ENCODE data around the gene MMP20.

MMP20 gene

DNA sequence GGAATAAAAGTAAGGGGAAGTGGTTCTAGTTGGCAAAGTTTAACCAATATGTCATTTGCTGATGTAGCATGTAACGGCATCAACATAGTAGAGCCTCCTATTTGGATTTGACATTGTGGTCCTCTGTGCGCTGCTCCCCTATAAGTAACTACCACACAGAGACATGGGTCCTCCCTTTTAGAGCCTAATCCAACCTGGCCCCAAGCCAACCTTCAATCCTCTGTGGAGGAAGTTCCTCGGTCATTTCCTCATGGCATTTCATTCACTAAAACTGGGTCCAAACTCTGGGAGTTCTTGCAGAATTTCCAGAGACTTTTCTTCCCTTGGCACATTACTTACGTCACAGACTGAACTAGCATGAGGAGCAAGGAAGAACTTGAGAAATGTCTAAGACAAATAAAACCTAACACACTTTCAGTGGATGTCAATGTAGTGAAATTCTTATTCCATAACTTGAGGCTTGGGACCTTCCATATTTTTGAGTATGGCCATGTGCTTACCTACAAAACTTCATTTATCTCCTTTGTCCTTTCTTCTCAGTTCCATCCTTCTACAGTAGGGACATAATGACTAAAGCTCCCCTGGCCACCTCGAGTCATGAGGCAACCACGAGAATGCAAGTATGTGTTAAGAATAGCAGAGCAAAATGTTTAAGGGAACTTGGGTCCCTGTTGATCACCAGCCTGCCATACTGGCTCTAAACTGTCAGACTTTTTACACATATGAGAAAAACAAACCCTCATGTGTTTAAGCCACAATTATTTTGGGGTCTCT lies 34.7 kb downstream of the MMP20 start:
- DNase-seq, result no peak

DNA sequence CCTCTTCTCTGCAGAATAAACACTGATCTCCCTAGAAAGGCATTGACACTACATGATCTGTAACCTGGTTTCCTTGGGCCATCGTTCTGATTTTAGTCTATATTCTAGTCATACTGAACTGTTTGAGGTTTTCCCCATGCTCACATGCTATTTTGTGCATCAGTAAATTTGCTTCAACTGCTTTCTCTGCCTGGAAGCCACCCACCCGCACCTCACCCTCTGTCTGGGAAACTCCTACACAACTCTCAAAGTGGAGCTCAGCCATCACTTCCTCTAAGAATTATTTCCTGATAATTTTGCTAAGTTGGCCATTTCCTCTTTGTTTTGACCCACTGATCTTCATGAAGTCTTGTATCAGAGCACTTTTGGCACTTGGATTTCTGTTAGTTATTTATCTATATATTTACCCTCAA lies 36.1 kb downstream of the MMP20 start:
- DNase-seq, result no peak

DNA sequence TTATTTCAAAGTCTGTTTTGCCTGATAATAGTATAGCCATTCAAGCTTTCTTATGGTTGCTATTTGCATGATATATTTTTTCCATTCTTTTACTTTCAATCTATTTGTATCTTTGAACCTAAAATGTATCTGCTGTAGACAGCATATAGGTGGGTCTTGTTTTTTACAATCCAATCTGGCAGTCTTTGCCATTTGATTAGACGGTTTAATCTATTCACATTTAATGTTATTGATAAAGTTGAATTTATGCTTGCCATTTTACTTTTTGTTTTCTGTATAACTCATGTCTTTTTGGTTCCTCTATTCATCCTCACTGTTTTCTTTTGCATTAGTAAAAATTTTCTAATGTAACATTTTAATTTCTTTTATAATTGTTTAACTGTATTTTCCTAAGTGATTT lies 37.4 kb downstream of the MMP20 start:
- DNase-seq, result no peak

DNA sequence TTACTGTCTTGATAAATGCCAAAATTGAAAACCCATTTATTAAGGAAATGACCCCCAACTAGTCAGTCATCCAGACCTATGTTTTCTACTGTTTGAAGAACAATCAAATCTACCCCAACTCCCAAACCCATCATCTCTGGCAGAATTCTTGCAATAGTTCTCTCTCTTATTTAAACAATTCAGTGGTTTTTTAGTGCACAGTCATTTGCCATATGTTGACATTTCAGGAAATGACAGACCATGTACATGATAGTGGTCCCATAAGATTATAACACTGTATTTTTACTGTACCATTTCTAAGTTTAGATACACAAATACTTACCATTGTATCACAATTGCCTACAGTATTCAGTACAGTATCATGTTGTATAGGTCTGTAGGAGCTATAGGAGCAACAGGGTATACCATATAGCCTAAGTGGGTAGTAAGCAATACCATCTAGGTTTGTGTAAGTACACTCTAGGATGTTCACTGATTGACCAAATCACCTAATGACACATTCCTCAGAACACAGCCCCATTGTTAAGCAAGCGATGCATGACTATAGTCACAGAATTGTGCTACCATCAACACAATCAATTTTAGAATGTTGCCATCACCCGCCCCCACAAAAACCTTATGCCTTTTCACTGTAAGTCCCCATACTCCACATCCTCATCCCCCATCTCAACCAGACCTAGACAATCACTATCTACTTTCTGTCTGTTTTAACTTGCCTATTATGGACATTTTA lies 41.8 kb downstream of the MMP20 start:
- no peak for DNase-seq

DNA sequence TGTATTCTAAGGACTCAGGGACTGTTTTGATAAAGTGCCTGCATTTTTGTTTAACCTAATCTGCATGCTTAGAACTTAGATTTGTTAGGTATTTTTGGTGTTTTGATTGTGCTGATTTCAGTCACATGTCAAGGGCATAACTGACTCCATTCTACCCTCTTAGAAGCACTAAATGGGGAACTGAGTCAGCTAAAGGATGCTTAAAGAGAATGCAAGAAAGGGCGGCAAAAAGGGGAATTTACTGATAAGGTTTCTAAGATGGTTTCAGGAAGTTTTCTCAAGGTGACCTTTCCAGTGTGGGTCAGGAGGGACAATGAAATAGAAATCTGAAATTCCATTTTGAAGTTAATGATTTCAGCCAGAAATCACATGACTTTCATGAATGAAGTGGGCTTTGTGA lies 43.0 kb downstream of the MMP20 start:
- no peak for DNase-seq

DNA sequence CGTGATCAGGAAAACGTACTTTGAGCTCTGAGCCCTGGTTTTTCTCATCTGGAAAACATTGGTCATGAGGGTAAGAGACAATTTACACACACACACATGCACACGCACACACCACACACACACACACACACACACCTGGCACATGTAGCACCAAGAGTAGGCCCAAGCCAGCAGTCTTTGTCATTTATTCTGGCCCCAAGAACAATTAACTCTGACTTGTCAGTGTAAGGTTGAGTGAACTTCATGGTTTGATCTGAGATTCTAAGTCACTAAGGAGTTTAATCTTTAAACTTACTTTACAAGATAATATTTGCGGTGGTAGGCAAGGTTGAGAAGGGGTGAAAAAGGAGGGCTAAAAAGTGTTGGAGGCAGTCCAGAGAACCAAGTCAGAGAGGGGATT lies 44.1 kb downstream of the MMP20 start:
- no peak for DNase-seq

DNA sequence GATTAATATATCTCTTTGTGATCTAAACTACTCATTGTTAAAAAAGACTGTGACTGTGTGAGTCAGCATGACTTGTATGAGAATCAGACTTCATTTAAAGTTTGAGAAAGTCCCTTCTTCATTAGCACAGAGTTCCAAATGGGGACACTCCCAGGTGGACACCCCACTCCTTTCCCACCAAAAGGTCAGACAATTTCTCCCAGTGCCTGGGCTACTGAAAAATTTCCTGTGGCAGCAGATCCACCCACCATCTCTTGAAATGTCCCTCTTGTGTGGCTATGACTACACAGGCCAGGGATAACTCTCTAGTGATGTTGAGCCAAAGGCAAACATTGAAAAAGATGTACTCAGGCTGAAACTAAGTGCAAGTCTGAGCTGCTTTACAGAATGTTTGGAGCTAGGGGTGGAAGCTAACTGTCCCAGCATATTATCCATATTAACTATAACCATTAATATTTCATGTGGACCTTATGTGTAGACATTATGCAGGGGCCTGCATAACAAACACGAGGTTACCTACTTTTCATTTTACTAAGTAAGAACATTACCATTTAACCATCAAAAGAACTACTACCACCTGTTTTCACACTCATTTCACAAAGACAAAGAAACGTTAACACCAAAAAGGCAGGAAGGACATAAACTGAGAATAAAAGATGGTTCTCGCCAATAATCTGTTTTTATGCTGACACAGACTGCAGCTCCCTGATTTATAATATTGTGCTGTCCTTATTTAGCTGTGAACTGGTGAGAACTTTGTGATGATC lies 44.8 kb downstream of the MMP20 start:
- DNase-seq, result no peak

DNA sequence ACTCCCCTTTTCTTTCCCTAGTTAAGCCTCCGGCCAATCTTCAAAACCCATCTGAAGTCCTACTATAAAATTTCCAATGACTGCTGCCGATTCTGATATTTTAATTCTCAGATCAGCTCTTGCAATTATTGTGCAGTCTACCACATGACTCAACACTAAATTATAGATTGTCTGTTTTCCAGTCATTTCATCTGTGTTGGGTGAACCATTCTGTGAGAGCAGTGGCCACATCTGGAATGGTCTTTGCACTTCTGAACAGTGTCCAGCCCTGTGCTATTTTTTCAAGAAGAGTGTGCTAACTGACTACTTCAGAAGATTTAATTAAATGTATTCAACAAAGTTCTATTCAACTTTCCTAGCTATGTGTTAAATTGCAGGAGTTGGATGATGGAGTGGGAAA lies 47.4 kb downstream of the MMP20 start:
- no peak for DNase-seq

DNA sequence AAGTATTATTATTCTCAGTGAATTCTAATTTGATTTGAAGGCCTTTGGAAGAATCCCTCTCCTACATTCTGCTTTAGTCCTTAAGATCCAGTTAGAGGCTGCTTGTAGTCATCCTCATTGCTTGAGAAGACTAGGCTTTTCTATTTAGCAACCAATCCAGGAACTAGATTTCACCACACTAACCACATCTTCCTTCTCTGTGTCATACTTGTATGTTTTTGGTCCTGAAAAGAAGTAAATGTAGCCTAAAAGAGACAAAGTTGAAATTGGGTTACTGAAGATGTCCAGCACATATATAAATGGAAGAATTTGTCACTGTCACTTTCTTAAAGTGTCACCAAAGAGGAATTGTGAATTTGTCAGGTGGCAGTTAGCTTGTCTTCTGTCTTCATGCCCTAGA lies 48.0 kb downstream of the MMP20 start:
- no peak for DNase-seq

DNA sequence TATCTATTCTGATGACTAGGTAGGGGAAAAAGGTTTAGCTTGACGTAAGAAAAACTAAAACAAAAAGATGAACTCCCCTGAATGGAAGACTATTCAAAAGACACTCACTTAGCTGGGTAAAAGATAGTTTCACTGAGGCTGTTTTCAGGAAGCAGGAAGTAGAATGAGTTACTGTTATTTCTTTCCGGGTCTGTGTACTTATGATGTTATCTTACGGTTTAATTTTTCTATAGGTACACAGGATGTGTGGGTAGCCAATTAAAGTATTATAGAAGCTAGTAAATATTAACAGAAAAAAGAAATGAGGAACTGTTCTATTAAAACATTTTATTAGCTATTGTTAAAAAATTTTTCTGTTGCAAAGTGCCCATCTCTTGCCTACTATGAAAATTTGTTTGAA lies 48.8 kb downstream of the MMP20 start:
- DNase-seq, result no peak

DNA sequence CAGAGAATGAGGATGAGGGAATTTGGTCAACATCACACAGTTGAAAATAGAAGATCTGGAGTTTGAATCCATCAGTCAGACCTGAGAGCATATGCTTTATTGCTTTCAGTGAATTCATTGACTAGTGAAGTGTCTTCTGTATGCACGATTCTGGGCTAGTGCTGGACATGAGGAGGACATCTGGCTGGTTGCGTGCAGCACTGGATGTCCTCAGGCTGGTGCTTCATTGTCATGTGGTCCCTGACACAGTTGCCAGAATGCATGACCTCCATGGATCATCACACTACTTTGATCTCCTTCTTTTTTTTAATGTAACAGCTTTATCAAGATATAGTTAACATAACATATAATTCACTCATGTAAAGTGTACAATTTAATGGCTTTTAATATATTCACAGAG lies 50.1 kb downstream of the MMP20 start:
- no peak for DNase-seq

DNA sequence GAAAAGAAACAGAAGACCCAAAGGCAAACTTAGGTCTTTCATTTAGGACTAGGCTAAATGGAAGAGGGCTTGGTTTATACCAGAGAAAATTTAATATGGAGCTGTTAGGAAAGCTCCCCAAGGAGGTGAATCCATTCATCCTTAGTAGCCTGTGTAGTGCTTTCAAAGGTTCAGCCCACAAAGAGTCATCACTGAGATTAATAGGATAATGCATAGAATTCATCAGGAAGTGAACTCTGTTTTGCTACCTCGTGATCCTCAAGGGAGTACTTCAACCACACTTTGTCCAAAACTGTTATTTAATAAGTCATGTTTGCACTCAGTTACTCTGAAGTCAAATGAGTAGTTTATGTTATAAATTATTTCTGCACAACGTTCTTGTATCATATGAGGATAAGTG lies 51.3 kb downstream of the MMP20 start:
- DNase-seq, result no peak

DNA sequence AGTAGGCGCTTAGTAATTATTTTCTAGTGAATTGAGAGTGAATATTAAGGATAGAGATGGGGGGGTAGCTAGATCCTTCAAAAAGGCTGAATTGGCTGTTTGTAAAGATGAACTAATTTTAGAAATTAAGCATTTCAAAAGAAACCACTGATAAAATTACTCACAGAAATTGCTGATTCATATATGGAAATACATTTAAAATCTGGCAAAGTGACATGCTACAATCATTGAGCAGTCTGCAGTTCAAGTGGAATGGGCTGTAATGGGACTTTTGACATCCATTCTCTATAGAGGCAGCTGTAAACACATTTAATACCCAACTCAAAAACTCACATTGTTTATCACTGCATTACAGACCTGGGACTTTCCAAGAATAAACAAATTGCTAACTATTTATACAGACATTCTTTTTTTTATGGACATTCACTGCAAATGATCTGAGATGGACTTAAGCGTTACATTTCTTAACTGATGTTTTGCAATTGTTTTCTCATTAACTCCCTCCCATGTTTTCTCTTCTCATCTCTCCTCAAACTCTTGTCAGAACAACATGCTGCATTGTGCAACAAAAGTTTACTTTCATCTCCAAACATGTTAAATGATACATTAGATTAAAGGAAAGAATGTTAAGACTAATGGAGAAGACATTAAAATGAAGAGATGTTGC lies 52.4 kb downstream of the MMP20 start:
- DNase-seq, result no peak

DNA sequence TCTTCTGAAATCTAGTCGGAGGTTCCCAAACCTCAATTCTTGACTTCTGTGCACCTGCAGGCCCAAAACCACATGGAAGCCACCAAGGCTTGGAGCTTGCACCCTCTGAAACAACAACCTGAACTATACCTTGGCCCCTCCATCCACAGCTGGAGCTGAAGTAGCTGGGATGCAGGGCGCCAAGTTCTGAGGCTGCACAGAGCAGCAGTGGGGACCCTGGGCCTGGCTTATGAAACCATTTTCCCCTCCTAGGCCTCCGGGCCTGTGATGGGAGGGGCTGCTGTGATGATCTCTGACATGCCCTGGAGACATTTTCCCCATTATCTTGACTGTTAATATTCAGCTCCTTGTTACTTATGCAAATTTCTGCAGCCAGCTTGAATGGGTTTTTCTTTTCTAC lies 56.3 kb downstream of the MMP20 start:
- no peak for DNase-seq

DNA sequence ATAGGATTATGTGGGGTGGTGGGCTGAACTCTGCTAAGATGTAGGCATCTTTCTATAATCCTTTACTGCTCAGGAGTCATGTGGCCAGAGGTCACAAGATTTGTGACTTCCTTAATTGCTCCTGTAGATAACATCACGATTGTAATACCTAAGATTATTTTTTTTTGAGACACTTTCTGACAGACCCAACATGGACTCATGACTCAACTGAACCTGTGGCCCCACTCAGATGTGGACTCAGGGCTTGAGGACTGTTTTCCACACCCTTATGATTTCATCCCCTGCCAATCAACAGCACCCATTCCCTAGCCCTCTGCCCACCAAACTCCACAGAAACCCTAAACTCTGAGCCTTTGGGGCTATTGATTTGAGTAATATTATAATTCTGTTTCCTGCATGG lies 59.0 kb downstream of the MMP20 start:
- DNase-seq, result no peak

DNA sequence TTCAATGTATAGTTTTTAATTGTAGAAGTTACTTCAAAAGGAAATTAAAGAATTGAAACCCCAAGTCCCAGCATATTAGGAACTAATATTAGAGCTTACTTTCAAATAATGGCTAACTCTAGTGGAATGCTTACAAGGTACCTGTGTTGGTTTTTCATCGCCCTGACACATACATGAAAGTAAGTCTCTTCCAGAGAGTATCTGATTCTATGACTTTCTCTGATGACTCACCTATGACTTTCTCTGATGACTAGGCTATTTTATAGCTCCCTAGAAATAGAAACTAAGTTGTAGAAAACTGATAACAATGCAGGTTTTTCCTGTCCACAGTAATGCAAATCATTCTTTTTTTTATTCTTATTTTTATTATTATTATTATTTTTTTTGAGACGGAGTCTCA lies 61.0 kb downstream of the MMP20 start:
- no peak for DNase-seq

DNA sequence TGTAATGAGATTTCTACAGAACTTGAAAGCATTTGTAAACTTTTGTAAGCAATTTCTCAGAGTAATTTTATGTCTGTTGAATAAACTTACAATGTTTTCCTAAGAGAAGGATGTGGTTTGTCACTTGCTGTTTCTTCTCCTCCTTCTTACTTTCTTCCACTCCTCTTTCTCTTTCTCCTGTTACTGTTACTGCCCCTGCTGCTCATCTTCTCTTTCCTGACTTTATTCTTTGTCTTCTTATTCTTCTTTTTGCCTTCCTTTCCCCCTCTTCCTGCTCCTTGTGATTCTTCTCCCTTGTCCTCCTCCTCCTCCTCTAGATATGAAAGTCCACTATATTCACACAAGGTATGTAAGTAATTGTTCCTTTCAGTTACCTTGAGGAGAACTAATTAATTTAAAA lies 63.5 kb downstream of the MMP20 start:
- DNase-seq, result no peak

DNA sequence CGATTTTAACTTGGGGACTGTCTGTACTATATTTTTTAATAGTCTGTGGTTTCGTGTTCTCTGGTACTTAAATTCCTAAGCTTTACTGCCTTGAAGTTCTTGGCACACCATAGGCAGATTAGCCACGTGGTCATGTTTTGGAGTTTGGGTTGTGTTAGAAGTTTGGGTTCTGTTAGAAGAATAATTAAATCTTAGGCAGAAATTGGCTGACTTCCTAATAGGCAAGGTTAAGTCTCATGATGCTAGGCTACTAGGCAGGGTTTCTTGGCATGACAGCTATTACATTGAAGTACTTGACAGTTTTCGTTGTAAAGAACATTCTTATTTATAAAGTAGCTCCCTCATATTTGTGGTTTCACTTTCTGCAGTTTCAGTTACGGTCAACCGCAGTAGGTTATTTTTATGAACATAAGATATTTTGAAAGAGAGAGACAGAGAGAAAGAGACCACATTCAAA lies 64.5 kb downstream of the MMP20 start:
- no peak for DNase-seq

DNA sequence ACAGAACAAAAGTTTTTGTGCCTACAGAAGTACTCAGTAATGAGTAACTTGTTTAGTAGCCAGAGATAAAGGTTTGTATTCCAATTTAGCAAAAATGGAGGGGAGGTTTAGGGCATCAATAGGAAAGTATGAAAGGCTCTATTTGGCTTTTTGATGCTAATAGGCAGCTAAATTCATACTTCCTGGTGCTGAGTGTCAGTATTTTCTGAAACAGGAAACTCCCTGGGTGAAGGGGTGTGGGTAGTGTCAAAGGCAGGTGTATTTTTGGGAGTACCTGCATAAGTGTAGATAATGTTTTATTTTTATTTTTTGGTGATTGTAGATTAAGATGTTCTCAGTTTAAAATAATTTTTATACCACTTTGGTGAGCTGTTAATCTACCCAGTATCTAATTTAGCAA lies 65.3 kb downstream of the MMP20 start:
- no peak for DNase-seq

DNA sequence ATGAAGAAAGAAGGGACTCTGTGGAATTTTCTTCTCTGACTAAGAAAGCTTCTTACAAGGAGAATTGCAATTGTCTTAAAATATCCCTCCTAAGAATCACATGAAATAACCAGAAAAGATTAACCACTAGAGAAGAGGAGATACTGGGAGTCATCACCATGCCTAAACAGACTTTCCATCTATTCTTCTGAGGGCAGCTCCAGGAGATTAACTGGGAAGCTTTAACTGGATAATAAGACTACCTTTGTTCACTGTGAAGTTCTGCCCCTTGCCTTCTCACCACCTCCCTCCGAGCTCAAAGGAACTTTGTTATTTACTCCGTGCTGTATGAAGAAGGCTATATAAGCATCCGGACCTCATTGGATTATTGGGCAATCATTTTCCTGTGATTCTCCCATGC lies 70.0 kb downstream of the MMP20 start:
- no peak for DNase-seq

DNA sequence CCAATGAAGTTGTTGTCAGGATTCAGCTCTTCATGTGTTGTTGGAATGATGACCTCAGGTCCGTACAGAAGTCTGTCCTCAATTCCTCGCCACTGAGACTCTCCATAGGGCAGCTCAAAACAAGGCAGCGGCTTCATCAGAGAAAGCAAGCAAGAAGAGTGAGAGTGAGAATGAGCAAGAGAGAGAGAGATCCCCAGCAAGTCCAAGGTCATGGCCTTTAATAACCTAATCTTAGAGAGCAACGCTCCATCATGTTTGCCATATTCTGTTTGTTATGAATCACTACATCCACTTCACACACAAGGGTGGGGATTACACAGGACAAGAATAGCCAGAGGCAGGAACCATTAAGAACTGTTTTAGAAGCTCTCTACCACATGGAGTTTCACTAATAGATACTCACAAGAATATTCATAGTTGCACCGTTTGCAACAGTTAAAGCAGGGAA lies 71.3 kb downstream of the MMP20 start:
- DNase-seq, result no peak

DNA sequence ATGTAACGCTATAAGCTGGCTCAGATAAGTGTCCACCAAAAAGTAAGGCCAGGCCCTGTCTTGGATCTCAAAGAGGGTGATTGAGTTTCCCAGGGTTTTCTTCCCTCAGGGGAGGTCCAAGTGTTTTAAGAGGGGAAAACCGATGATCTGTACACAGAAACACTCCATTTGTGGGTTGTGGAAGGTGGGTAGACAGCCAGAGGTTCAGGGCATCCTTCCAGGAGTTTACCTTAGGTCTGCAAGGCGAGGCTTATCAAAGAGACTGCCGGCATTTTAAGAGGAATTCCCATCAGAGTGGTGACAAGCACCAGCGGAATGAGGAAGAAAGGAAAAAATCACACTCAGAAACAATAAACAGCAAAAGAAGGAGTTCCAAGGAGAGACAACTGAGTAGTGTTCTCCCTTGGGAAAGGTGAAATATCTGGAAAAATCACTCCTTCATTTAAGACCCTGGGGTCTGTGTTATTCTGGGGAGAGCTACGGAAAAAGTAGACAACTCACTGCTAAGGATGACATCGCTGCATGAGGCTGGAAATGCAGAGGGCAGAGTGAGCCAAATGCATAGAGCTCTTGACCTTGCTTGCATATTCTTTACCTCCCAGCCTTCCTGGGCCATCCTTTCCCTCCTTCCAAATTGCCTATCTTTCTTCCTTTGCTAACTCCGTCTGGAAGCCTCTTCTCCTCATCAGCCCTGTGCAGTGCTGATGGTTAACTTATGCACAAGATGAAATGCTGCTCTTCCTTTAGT lies 72.5 kb downstream of the MMP20 start:
- DNase-seq, result no peak

DNA sequence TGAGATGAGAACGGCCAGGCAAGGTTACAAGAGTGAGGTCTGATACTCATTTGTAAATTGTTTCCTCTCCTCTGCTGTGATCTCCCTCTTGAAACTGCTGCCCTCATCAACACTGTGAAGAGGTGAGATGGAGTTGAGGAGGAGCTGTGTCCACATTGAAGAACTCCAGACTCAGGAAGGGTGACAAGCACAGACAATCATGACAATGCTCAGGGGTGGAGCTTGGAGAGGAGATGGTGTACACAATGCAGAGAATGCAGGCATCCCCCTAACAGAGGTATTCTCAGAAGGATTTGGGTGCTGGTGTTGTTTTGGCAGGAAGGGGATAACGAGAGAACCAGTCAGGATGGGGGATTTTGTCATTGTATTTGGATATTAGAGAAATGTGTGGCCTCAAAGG lies 73.1 kb downstream of the MMP20 start:
- DNase-seq, result no peak
